Trophoblast cell (in vitro differentiated cells and primary cell): ENCODE measurements around the gene FAM184A.

Experiments used
- DNase-seq, 2 donors: peaks; one replicate each; pipeline ENCODE4 v3.0.0-alpha.2; 2016
- H2AFZ ChIP-seq: 2 replicates; pipeline ENCODE4 v1.6.1; 2013; ENCODE audit warnings: low read length, moderate library complexity, mild to moderate bottlenecking; ENCODE audit not compliant: insufficient read depth, poor library complexity
- H2AK5ac ChIP-seq: 2 replicates; pipeline ENCODE4 v1.6.1; 2013; ENCODE audit warnings: mild to moderate bottlenecking, low read length
- H2BK120ac ChIP-seq: 2 replicates; pipeline ENCODE4 v1.6.1; 2013; ENCODE audit warnings: low read length, mild to moderate bottlenecking, moderate library complexity; ENCODE audit not compliant: insufficient read depth, poor library complexity
- H2BK12ac ChIP-seq: 2 replicates; pipeline ENCODE4 v1.6.1; 2013; ENCODE audit warnings: mild to moderate bottlenecking, low read length, moderate library complexity
- H2BK5ac ChIP-seq: 2 replicates; pipeline ENCODE4 v1.6.1; 2013; ENCODE audit warnings: low read length, low read depth, moderate library complexity, mild to moderate bottlenecking; ENCODE audit not compliant: poor library complexity
- H3K14ac ChIP-seq: 2 replicates; pipeline ENCODE4 v1.6.1; 2013; ENCODE audit warnings: mild to moderate bottlenecking, low read length
- H3K18ac ChIP-seq: 2 replicates; pipeline ENCODE4 v1.6.1; 2013; ENCODE audit warnings: mild to moderate bottlenecking, low read length
- H3K23ac ChIP-seq: 2 replicates; pipeline ENCODE4 v1.6.1; 2013; ENCODE audit warnings: low read length
- H3K27ac ChIP-seq: 2 replicates; pipeline ENCODE4 v1.5.1; 2013; ENCODE audit warnings: low read depth, mild to moderate bottlenecking, inconsistent platforms, low read length, moderate library complexity
- H3K27me3 ChIP-seq: 2 replicates; pipeline ENCODE4 v1.6.1; 2013; ENCODE audit warnings: inconsistent platforms, mild to moderate bottlenecking, low read length, moderate library complexity; ENCODE audit not compliant: insufficient read depth
- H3K36me3 ChIP-seq, 2 experiments: 1 replicate in 1 of 2; 2 replicates in 1 of 2; pipeline ENCODE4 v1.6.1; 2013; ENCODE audit warnings: low read length in 2 of 2, mild to moderate bottlenecking in 2 of 2, moderate library complexity in 1 of 2; ENCODE audit not compliant: insufficient read depth in 2 of 2, control insufficient read depth in 1 of 2
- H3K4ac ChIP-seq: 2 replicates; pipeline ENCODE4 v1.6.1; 2013; ENCODE audit warnings: low read depth, mild to moderate bottlenecking, low read length, moderate library complexity
- H3K4me1 ChIP-seq, 2 experiments: 1 replicate in 1 of 2; 2 replicates in 1 of 2; pipeline ENCODE4 v1.6.1; 2013; ENCODE audit warnings: low read length in 2 of 2, mild to moderate bottlenecking in 2 of 2, moderate library complexity in 1 of 2; ENCODE audit not compliant: insufficient read depth in 2 of 2, control insufficient read depth in 1 of 2
- H3K4me2 ChIP-seq: 2 replicates; pipeline ENCODE4 v1.6.1; 2013; ENCODE audit warnings: inconsistent platforms, mild to moderate bottlenecking, low read length, moderate library complexity
- H3K4me3 ChIP-seq: 2 replicates; pipeline ENCODE4 v1.5.1; 2013; ENCODE audit warnings: mild to moderate bottlenecking, low read depth, low read length, inconsistent platforms
- H3K79me1 ChIP-seq: one replicate; pipeline ENCODE4 v1.6.1; 2013; ENCODE audit warnings: low read length
- H3K79me2 ChIP-seq: 2 replicates; pipeline ENCODE4 v1.6.1; 2013; ENCODE audit warnings: low read length, mild to moderate bottlenecking; ENCODE audit not compliant: control insufficient read depth, insufficient read depth, poor library complexity
- H3K9ac ChIP-seq: 2 replicates; pipeline ENCODE4 v1.6.1; 2013; ENCODE audit warnings: mild to moderate bottlenecking, low read length
- H3K9me3 ChIP-seq: 2 replicates; pipeline ENCODE4 v1.6.1; 2013; ENCODE audit warnings: low read depth, mild to moderate bottlenecking, control low read depth, inconsistent platforms, low read length; ENCODE audit not compliant: insufficient read depth
- H4K12ac ChIP-seq: 2 replicates; pipeline ENCODE4 v1.6.1; 2013; ENCODE audit warnings: low read depth, mild to moderate bottlenecking, low read length, moderate library complexity
- H4K8ac ChIP-seq: 2 replicates; pipeline ENCODE4 v1.6.1; 2013; ENCODE audit warnings: low read depth, mild to moderate bottlenecking, low read length, moderate library complexity
- H4K91ac ChIP-seq: one replicate; pipeline ENCODE4 v1.6.1; 2013; ENCODE audit warnings: low read depth, mild to moderate bottlenecking, low read length, moderate library complexity
- WGBS: extraction: QIAGEN DNeasy Blood & Tissue Kit; methylation state at CpG from one replicate; pipeline ENCODE4 v1.1.7; 2013; ENCODE audit warnings: missing lambda C conversion rate; ENCODE audit not compliant: insufficient read length, insufficient coverage; ENCODE audit errors: extremely low coverage; 5-methylcytosine and 5-hydroxymethylcytosine counted together

FAM184A gene

GRCh38 chr6:119026822-119027221 lies 51.6 kb downstream of the FAM184A start:
- H3K79me1 ChIP-seq, result no peaks in the 10 kb centered on the region
- no peak overlapping the region for H3K14ac ChIP-seq
- peaks cover 2 to 4% of the 10 kb centered on the region in 2 experiments for H3K4me1 ChIP-seq
- no peak overlapping the region for H3K27ac ChIP-seq
- H3K4ac ChIP-seq, result no peak overlapping the region
- no peak overlapping the region for H2BK5ac ChIP-seq
- no peak overlapping the region for H2AK5ac ChIP-seq
- no peaks in the 10 kb centered on the region for H3K36me3 ChIP-seq
- no peak overlapping the region for H3K18ac ChIP-seq
- H3K9me3 ChIP-seq, result no peaks in the 10 kb centered on the region
- H4K8ac ChIP-seq, result no peak overlapping the region
- H3K27me3 ChIP-seq, result no peaks in the 10 kb centered on the region
- H4K12ac ChIP-seq, result no peak overlapping the region
- DNase-seq, result no peak
- H3K4me3 ChIP-seq, result no peak overlapping the region
- H4K91ac ChIP-seq, result no peak overlapping the region
- no peak overlapping the region for H3K9ac ChIP-seq
- no peak overlapping the region for H3K23ac ChIP-seq
- H3K4me2 ChIP-seq, result no peak overlapping the region
- H2BK12ac ChIP-seq, result no peak overlapping the region
- H2BK120ac ChIP-seq, result no peak overlapping the region
- H3K79me2 ChIP-seq, result no peaks in the 10 kb centered on the region
- WGBS, result no CpG with 5 or more reads among the region's 3 CpGs
- H2AFZ ChIP-seq, result no peak overlapping the region

GRCh38 chr6:119025793-119026192 lies 52.7 kb downstream of the FAM184A start:
- no peak overlapping the region for H3K9ac ChIP-seq
- no peak overlapping the region for H2BK12ac ChIP-seq
- H3K4me1 ChIP-seq, result peaks cover 2 to 4% of the 10 kb centered on the region in 2 experiments
- no peak for DNase-seq
- no peak overlapping the region for H3K27ac ChIP-seq
- H3K36me3 ChIP-seq, result no peaks in the 10 kb centered on the region
- no peak overlapping the region for H3K4ac ChIP-seq
- H2AFZ ChIP-seq, result no peak overlapping the region
- H3K14ac ChIP-seq, result no peak overlapping the region
- no peak overlapping the region for H2BK5ac ChIP-seq
- H4K12ac ChIP-seq, result no peak overlapping the region
- H3K23ac ChIP-seq, result no peak overlapping the region
- no peak overlapping the region for H4K91ac ChIP-seq
- H3K27me3 ChIP-seq, result no peaks in the 10 kb centered on the region
- no peak overlapping the region for H2AK5ac ChIP-seq
- H3K4me3 ChIP-seq, result no peak overlapping the region
- no peak overlapping the region for H3K4me2 ChIP-seq
- no peak overlapping the region for H3K18ac ChIP-seq
- no peaks in the 10 kb centered on the region for H3K79me1 ChIP-seq
- H3K9me3 ChIP-seq, result no peaks in the 10 kb centered on the region
- WGBS, result no CpG with 5 or more reads among the region's 2 CpGs
- H2BK120ac ChIP-seq, result no peak overlapping the region
- H4K8ac ChIP-seq, result no peak overlapping the region
- no peaks in the 10 kb centered on the region for H3K79me2 ChIP-seq

- no peaks in the 10 kb centered on the region for H3K79me2 ChIP-seq
- peaks cover 2 to 4% of the 10 kb centered on the region in 2 experiments for H3K4me1 ChIP-seq
- no peak overlapping the region for H3K9ac ChIP-seq
- no peak for DNase-seq
- no peak overlapping the region for H2BK12ac ChIP-seq
- H4K8ac ChIP-seq, result no peak overlapping the region
- H4K12ac ChIP-seq, result no peak overlapping the region
- no peak overlapping the region for H2AFZ ChIP-seq
- no peak overlapping the region for H3K4ac ChIP-seq
- H2AK5ac ChIP-seq, result no peak overlapping the region
- no peak overlapping the region for H2BK120ac ChIP-seq
- no peaks in the 10 kb centered on the region for H3K9me3 ChIP-seq
- no peaks in the 10 kb centered on the region for H3K79me1 ChIP-seq
- H2BK5ac ChIP-seq, result no peak overlapping the region
- H3K14ac ChIP-seq, result no peak overlapping the region
- H3K27ac ChIP-seq, result no peak overlapping the region
- no peaks in the 10 kb centered on the region for H3K36me3 ChIP-seq
- no CpG with 5 or more reads among the region's 6 CpGs for WGBS
- no peak overlapping the region for H3K23ac ChIP-seq
- H4K91ac ChIP-seq, result no peak overlapping the region
- H3K27me3 ChIP-seq, result no peaks in the 10 kb centered on the region
- no peak overlapping the region for H3K4me2 ChIP-seq
- no peak overlapping the region for H3K18ac ChIP-seq
- H3K4me3 ChIP-seq, result no peak overlapping the region
These were observed 54.4 kb downstream of the FAM184A start for GRCh38 chr6:119024111-119024510.

- H4K91ac ChIP-seq, result no peak overlapping the region
- no peak overlapping the region for H4K12ac ChIP-seq
- no peak overlapping the region for H4K8ac ChIP-seq
- no peak overlapping the region for H3K9ac ChIP-seq
- DNase-seq, result no peak
- no peaks in the 10 kb centered on the region for H3K79me1 ChIP-seq
- no peaks in the 10 kb centered on the region for H3K4me1 ChIP-seq
- H3K36me3 ChIP-seq, result no peaks in the 10 kb centered on the region
- H2BK120ac ChIP-seq, result no peak overlapping the region
- H3K27ac ChIP-seq, result no peak overlapping the region
- H2AFZ ChIP-seq, result no peak overlapping the region
- no peak overlapping the region for H3K4me3 ChIP-seq
- no peaks in the 10 kb centered on the region for H3K79me2 ChIP-seq
- no peaks in the 10 kb centered on the region for H3K27me3 ChIP-seq
- no peak overlapping the region for H2AK5ac ChIP-seq
- H3K18ac ChIP-seq, result no peak overlapping the region
- WGBS, result no CpG with 5 or more reads among the region's 4 CpGs
- no peak overlapping the region for H2BK12ac ChIP-seq
- no peak overlapping the region for H3K23ac ChIP-seq
- no peak overlapping the region for H2BK5ac ChIP-seq
- no peak overlapping the region for H3K14ac ChIP-seq
- no peak overlapping the region for H3K4ac ChIP-seq
- no peak overlapping the region for H3K4me2 ChIP-seq
- no peaks in the 10 kb centered on the region for H3K9me3 ChIP-seq
These were observed 55.7 kb downstream of the FAM184A start for GRCh38 chr6:119022796-119023195.
